NCI-H2029 (cell line): Measurements from ENCODE around the gene CGB3.
A peak's percentile ranks its signal among the peaks of the same experiment; 100 is the strongest.
"Not testable (repeated sequence)": the region's sequence is repeated elsewhere in the genome, so short reads cannot be mapped to it uniquely, and the experiment has no call there.

Source experiments
- DNase-seq: peaks from one replicate; lab custom pipeline; 2025; lab: John Stamatoyannopoulos, UW

CGB3 gene

GRCh38 chr19:49024233-49024632 lies at the start of gene CGB3:
Gene CGB3, minus strand, starts transcription at chr19:49024333. Its CDS starts 362 bp downstream, at chr19:49023971.
- DNase-seq: not testable (repeated sequence)

- no peak for DNase-seq
Observed at GRCh38 chr19:49071860-49072547, 47.9 kb upstream of the CGB3 start.

GRCh38 chr19:49070416-49070815 lies 46.3 kb upstream of the CGB3 start:
- no peak for DNase-seq

- no peak for DNase-seq
Observed at GRCh38 chr19:49069026-49069425, 44.9 kb upstream of the CGB3 start.

GRCh38 chr19:49067554-49067953 lies 43.4 kb upstream of the CGB3 start:
- DNase-seq: no peak

GRCh38 chr19:49065905-49066512 lies 41.9 kb upstream of the CGB3 start:
- no peak for DNase-seq

GRCh38 chr19:49064768-49065611 lies 40.9 kb upstream of the CGB3 start, which contains the start of gene NTF4:
Gene NTF4, minus strand, starts transcription at chr19:49064818. Its CDS starts 2,821 bp downstream, at chr19:49061997.
- DNase-seq: no peak

GRCh38 chr19:49064029-49064629 lies 40.0 kb upstream of the CGB3 start:
- no peak for DNase-seq

GRCh38 chr19:49061445-49061844 lies 37.3 kb upstream of the CGB3 start:
- DNase-seq: no peak

GRCh38 chr19:49061000-49061399 lies 36.9 kb upstream of the CGB3 start:
- no peak for DNase-seq

GRCh38 chr19:49059053-49059452 lies 34.9 kb upstream of the CGB3 start:
- no peak for DNase-seq

- DNase-seq: no peak
Observed at GRCh38 chr19:49058562-49058961, 34.4 kb upstream of the CGB3 start.

- DNase-seq: peak; percentile 25
Observed at GRCh38 chr19:49057636-49058234, 33.6 kb upstream of the CGB3 start, which contains the start of gene CGB7. Gene CGB7, minus strand, starts transcription at chr19:49057749. Its CDS starts 2,374 bp downstream, at chr19:49055375.

GRCh38 chr19:49056902-49057596 lies 32.9 kb upstream of the CGB3 start:
- not testable (repeated sequence) for DNase-seq

GRCh38 chr19:49056101-49056901 lies 32.2 kb upstream of the CGB3 start:
- no peak for DNase-seq

GRCh38 chr19:49050376-49051033 lies 26.4 kb upstream of the CGB3 start:
- not testable (repeated sequence) for DNase-seq

GRCh38 chr19:49049834-49050233 lies 25.7 kb upstream of the CGB3 start:
- not testable (repeated sequence) for DNase-seq

GRCh38 chr19:49049011-49049410 lies 24.9 kb upstream of the CGB3 start, which contains the start of gene CGB8:
Gene CGB8, minus strand, starts transcription at chr19:49049111. Its CDS starts 372 bp downstream, at chr19:49048739.
- DNase-seq: not testable (repeated sequence)

GRCh38 chr19:49043548-49043947 lies 19.4 kb upstream of the CGB3 start, which contains the start of gene CGB5:
Gene CGB5, plus strand, starts transcription at chr19:49043848. Its CDS starts 362 bp downstream, at chr19:49044210.
- not testable (repeated sequence) for DNase-seq
